Activated CD4-positive, alpha-beta T cell treated with anti-CD3 and anti-CD28 coated beads, Interleukin-2, amount 50 U/mL, for 16 hours (primary cell): ENCODE measurements around the gene NSMF.

Source experiments
- DNase-seq: peaks from one replicate; pipeline ENCODE4 v3.0.0-alpha.2; 2020

Gene NSMF

GRCh38 chr9:137429974-137430722 is 29.0 kb downstream of the NSMF start:
- no peak for DNase-seq

GRCh38 chr9:137429546-137429890 is 29.6 kb downstream of the NSMF start:
- DNase-seq, result no peak

- no peak for DNase-seq
Measured at GRCh38 chr9:137428841-137429545, 30.1 kb downstream of the NSMF start.

- DNase-seq, result no peak
Measured at GRCh38 chr9:137428311-137428630, 30.9 kb downstream of the NSMF start.

GRCh38 chr9:137427454-137428310 is 31.5 kb downstream of the NSMF start:
- no peak for DNase-seq

GRCh38 chr9:137426018-137426681 is 33.0 kb downstream of the NSMF start:
- no peak for DNase-seq

GRCh38 chr9:137423514-137424291 is 35.4 kb downstream of the NSMF start:
- DNase-seq, result no peak

GRCh38 chr9:137422604-137423513 is 36.3 kb downstream of the NSMF start, which contains the start of the genes EXD3 and NOXA1:
Gene EXD3, minus strand, starts transcription at chr9:137423162. Its CDS starts 27,805 bp downstream, at chr9:137395357.
Gene NOXA1, plus strand, starts transcription at chr9:137423393. Its CDS starts 137 bp downstream, at chr9:137423530.
- DNase-seq, result peak; percentile 96

- no peak for DNase-seq
Measured at GRCh38 chr9:137421838-137422603, 37.1 kb downstream of the NSMF start.

GRCh38 chr9:137417161-137418021 is 41.7 kb downstream of the NSMF start:
- no peak for DNase-seq

GRCh38 chr9:137416563-137417151 is 42.5 kb downstream of the NSMF start:
- no peak for DNase-seq

- no peak for DNase-seq
Measured at GRCh38 chr9:137416006-137416562, 43.0 kb downstream of the NSMF start.

GRCh38 chr9:137415451-137415850 is 43.7 kb downstream of the NSMF start:
- DNase-seq, result no peak

GRCh38 chr9:137412431-137412830 is 46.7 kb downstream of the NSMF start:
- DNase-seq, result no peak

GRCh38 chr9:137411645-137412380 is 47.3 kb downstream of the NSMF start:
- DNase-seq, result peak; percentile 66

GRCh38 chr9:137411260-137411644 is 47.9 kb downstream of the NSMF start:
- DNase-seq, result no peak

- no peak for DNase-seq
Measured at GRCh38 chr9:137410891-137411249, 48.3 kb downstream of the NSMF start.
